Activated CD4-positive, alpha-beta T cell treated with anti-CD3 and anti-CD28 coated beads, Interleukin-2, Interleukin-4, amounts not matched to agents 100 ng/mL and 50 ng/mL, durations not matched to agents 16 hours and 8 hours (primary cell): ENCODE data around the gene MICAL2.
A peak's percentile ranks its signal among the peaks of the same experiment; 100 is the strongest.

Experiments used
- DNase-seq: peaks from one replicate; pipeline ENCODE4 v3.0.0-alpha.2; 2020; ENCODE audit warnings: low spot score

The MICAL2 gene

GRCh38 chr11:12156301-12157140, 46.1 kb downstream of the MICAL2 start:
- no peak for DNase-seq

- peak; percentile 77 for DNase-seq
Observed at GRCh38 chr11:12157241-12157661, 46.9 kb downstream of the MICAL2 start.

GRCh38 chr11:12158909-12159308, 48.5 kb downstream of the MICAL2 start:
- no peak for DNase-seq

GRCh38 chr11:12159351-12160099, 49.1 kb downstream of the MICAL2 start:
- DNase-seq = no peak

- no peak for DNase-seq
Observed at GRCh38 chr11:12160231-12160630, 49.8 kb downstream of the MICAL2 start.

- DNase-seq = no peak
Observed at GRCh38 chr11:12160680-12161079, 50.3 kb downstream of the MICAL2 start.

GRCh38 chr11:12161137-12161536, 50.7 kb downstream of the MICAL2 start:
- no peak for DNase-seq

GRCh38 chr11:12161603-12162350, 51.4 kb downstream of the MICAL2 start:
- no peak for DNase-seq

GRCh38 chr11:12162652-12163051, 52.3 kb downstream of the MICAL2 start:
- DNase-seq = no peak

- DNase-seq = no peak
Observed at GRCh38 chr11:12163181-12163941, 53.0 kb downstream of the MICAL2 start.

- DNase-seq = no peak
Observed at GRCh38 chr11:12164061-12165014, 53.9 kb downstream of the MICAL2 start.

GRCh38 chr11:12165237-12165875, 55.0 kb downstream of the MICAL2 start:
- DNase-seq = no peak

GRCh38 chr11:12166299-12167060, 56.1 kb downstream of the MICAL2 start:
- no peak for DNase-seq

GRCh38 chr11:12167061-12168000, 56.9 kb downstream of the MICAL2 start:
- peak; percentile 82 for DNase-seq

- DNase-seq = no peak
Observed at GRCh38 chr11:12168114-12168513, 57.7 kb downstream of the MICAL2 start.

GRCh38 chr11:12169822-12170221, 59.4 kb downstream of the MICAL2 start:
- no peak for DNase-seq

GRCh38 chr11:12170501-12170900, 60.1 kb downstream of the MICAL2 start:
- DNase-seq = no peak

- no peak for DNase-seq
Observed at GRCh38 chr11:12170984-12171383, 60.6 kb downstream of the MICAL2 start.
